G401 (cell line): Measurements from ENCODE around the gene NPBWR2. TPM values are rescaled to one million over a fixed set of nuclear protein-coding genes. Genes with fewer than 3 reads are reported as not detected.
"Not testable (repeated sequence)": the region's sequence is repeated elsewhere in the genome, so short reads cannot be mapped to it uniquely, and the experiment has no call there.

ENCODE experiments used
- DNase-seq: peaks from one replicate; pipeline ENCODE4 v3.0.0-alpha.2; 2015; ENCODE audit warnings: low spot score
- in situ Hi-C: cut with HindIII; loops from 2 replicates; pipeline ENCODE4 v1.10.0; 2016; ENCODE audit warnings: low sequenced_read_pairs, mixed read lengths
- total RNA-seq: library from RNA; depleted of rRNA; stranded (reverse); fragments of >200 nt; shearing (Covaris generic); gene quantifications from 2 replicates; pipeline ENCODE4 v1.2.3, GENCODE V29; 2014

NPBWR2 gene
- total RNA-seq, 1 experiment from 2014 or later, result not detected

DNA sequence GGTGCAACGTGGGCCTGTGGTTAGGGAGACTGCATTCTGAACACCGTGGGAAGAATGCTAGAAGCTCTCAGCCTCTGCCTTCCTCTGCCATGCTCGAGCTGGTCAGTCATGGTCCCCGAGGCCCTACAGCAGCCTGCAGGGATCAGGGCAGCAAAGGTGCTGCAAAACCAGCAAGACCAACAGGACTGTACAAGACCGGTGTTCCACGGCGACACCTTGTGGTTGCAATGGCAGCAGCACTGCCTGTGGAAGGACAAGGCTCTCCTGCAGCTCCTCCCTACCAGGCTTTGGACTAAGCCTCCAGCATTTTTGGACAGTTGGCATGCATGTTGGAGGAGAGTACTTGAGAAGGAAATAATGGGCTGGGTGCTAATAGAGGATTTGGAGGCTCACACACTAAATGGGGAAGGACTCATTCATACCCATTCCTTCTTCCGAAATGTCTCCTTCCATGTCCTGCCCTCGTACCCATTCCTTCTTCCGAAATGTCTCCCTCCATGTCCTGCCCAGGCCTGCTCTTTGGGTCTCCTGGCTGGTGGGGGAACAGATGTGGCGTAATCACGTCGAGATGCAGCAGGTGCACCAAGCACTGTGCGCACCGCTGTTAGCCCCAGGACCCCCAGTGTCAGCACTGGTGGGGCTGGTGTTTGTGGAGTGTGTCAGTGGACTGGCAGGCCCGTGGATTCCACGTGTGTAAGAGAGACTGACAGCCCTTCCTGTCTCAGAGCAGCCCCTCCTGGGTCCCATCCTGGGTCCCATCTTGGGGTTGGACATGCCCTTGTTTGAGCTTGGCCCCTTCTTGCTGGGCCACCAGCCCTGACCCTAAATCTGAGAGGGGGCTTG lies 38.3 kb upstream of the NPBWR2 start:
- DNase-seq, result no peak
- in situ Hi-C loops, result no loop called here

DNA sequence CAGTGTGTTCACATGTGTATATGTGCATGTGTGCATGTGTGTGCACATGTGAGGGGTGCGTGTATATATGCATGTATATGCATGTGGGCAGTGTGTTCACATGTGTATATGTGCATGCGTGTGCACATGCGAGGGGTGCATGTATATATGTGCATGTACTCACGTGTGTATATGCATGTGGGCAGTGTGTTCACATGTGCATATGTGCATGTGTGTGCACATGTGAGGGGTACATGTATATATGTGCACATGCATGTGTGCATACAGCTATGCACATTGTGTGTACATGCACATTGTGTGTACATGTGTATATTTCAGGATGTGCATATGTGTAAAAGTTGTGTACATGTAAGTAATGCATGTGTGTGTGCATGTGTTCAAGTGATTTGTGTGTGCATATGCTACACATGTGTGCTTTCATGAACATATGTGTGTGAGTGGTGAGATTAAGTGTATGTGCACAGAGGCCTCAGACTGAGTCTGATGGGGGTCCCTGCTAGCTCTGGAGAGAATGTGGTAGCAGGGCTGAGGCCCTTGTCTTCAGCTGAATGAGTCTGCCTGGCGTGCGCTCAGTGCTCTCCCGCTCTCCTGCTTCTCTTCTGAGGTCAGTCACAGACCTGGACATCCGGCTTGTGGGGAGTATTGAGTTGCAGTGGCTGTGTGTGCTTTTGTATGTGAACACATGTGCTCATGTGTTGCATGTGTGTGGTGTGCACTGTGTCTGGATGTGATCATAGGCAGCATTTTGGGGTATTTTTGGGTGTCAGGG lies 37.0 kb upstream of the NPBWR2 start:
- no peak for DNase-seq
- in situ Hi-C loops, result no loop called here

- in situ Hi-C loops, result no loop called here
- DNase-seq, result no peak
Observed at GRCh38 chr20:64143018-64143801, 35.8 kb upstream of the NPBWR2 start.

- DNase-seq, result no peak
- in situ Hi-C loops, result no loop called here
Observed at GRCh38 chr20:64142590-64142989, 35.2 kb upstream of the NPBWR2 start.

- in situ Hi-C loops, result no loop called here
- DNase-seq, result no peak
Observed at GRCh38 chr20:64140956-64141355, 33.6 kb upstream of the NPBWR2 start.

DNA sequence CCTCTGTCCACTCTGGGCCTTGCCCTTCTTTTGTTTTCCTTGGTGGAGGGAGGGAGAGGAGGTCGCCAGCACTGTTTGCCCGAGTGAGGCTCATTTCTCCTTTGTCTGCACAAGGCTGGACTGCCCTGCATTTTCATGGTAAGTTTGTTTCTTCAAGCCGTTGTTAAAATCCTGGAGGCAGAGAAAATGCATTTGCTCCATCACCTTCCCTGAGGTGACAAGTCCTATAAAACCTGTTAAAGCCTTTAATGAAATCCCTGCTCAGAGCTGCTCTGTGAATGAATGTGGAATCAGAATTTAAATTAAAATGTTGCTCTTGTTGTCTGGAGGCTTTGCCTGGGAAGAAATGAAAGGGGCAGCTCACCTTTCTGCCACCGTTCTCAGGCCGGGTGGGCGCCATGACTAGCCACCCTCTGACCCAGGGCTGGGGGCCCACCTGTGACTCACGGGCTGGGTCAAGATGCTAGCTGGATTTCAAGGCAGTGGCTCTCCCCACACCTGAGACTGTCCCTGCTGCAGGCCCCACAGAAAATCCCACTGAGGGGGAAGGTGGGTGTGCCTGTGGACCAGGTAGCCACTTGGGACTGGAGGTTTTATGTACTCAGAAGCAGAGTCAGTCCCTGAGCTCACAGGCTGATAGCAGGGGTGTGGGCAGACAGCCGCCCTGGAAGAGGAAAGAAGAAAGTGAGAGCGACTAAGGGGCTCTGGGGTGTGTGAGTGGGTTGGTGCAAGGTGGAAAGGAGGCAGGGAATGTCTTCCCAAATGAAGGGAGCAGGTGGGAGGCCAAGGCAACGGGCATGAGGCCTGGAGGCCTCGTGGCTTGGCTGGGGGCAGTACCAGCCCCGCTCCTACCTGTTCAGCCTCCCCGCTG lies 32.9 kb upstream of the NPBWR2 start:
- DNase-seq, result no peak
- in situ Hi-C loops, result no loop called here

GRCh38 chr20:64139199-64140060 lies 32.1 kb upstream of the NPBWR2 start:
- in situ Hi-C loops, result no loop called here
- DNase-seq, result no peak

- no peak for DNase-seq
- in situ Hi-C loops, result no loop called here
Observed at GRCh38 chr20:64138276-64138815, 31.0 kb upstream of the NPBWR2 start.

GRCh38 chr20:64137598-64138031 lies 30.2 kb upstream of the NPBWR2 start:
- in situ Hi-C loops, result no loop called here
- DNase-seq, result no peak

DNA sequence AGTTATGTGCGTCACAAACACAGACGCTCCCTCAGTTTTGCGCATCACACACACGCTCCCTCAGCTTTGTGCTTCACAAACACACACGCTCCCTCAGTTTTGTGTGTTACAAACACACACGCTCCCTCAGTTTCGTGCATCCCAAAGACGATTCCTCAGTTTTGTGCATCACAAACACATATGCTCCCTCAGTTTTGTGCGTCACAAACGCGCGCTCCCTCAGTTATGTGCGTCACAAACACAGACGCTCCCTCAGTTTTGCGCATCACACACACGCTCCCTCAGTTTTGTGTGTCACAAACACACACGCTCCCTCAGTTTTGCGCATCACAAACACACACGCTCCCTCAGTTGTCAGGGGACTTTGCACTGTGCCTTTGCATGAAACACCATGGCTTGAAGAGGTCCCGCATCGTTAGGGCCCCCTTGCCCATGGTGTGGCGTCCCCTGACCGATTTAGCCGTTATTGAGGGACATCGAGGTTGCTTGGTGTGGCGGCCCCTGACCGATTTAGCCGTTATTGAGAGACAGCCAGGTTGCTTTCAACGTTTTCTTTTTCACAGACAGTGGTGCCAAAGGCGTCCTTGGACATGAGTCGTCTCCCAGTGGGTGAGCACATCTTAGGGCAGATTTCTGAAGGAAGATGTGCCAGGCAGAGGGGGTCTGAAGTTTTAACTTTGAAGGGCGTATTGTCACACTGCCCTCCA lies 28.8 kb upstream of the NPBWR2 start:
- DNase-seq, result no peak
- in situ Hi-C loops, result no loop called here

DNA sequence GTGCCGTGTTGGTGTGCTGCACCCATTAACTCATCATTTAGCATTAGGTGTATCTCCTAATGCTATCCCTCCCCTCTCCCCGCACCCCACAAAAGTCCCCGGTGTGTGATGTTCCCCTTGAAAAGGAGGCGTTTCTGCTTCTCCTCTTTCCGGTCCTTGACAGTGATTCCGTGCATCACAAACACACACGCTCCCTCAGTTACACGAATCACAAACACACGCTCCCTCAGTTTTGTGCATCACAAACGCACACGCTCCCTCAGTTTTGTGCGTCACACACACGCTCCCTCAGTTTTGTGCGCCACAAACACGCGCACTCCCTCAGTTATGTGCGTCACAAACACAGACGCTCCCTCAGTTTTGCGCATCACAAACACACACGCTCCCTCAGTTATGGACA lies 27.4 kb upstream of the NPBWR2 start:
- in situ Hi-C loops, DNase-seq: not testable (repeated sequence)

DNA sequence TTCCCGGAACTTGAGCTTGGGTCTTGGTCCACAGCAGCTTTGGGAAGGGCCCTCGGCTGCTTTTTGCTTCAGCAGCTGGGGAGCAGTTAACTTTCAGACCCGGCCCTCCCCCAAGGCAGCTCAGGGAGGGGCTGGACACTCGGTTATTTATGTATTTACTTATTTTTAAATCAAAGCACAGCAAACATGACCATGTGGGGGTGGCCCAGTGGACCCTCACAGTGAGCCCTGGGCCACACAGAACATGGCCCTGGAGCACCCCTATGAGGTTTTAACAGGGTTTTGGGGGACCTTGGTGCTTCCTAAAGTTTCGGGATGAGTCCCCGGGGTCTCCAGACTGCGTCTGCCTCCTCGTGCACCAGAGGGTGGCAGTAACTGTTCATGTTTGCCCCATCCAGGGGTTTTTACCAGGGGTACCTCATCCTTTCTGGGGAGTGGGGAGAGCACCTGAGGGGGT lies 26.6 kb upstream of the NPBWR2 start:
- no peak for DNase-seq

DNA sequence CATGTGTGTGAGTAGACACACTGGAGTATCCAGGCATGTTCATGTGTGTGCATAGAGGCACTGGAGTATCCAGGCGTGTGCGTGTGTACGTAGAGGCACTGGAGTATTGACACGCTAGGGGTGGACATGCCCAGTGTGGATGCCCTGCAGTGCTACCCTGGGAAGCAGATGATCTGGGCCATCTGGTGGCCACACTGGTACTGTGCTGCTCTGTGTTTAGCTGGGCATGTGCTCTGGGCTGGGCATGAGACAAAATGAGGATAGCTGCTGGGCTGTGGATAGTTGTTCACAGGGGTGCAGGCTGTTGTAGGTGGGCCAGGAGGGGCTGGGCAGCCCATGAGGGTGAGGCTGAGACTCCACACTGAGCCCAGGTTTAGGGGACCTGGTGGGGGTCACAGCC lies 24.0 kb upstream of the NPBWR2 start:
- in situ Hi-C loops, result no loop called here
- peak; percentile 77 for DNase-seq

More for the DNA sequence above, 26.6 kb upstream of the NPBWR2 start:
- in situ Hi-C loops, result no loop called here

DNA sequence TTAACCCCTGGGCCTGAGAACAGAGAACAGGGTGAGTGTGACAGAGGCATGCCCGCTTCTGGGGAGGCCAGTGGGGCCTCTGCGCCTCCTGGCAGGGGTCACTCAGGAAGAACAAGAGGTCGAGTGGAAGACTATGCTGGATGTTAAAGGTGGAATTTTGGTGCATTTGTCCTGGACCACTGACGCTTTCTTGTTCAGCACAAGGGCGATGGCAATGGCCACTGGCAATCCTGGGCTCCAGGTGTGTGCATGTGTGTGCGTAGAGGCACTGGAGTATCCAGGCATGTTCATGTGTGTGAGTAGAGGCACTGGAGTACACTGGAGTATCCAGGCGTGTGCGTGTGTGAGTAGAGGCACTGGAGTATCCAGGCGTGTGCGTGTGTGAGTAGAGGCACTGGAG lies 23.5 kb upstream of the NPBWR2 start:
- in situ Hi-C loops, result no loop called here

GRCh38 chr20:64130271-64130670 lies 22.9 kb upstream of the NPBWR2 start:
- DNase-seq, result no peak
- in situ Hi-C loops, result no loop called here

More for the DNA sequence above, 23.5 kb upstream of the NPBWR2 start:
- no peak for DNase-seq

DNA sequence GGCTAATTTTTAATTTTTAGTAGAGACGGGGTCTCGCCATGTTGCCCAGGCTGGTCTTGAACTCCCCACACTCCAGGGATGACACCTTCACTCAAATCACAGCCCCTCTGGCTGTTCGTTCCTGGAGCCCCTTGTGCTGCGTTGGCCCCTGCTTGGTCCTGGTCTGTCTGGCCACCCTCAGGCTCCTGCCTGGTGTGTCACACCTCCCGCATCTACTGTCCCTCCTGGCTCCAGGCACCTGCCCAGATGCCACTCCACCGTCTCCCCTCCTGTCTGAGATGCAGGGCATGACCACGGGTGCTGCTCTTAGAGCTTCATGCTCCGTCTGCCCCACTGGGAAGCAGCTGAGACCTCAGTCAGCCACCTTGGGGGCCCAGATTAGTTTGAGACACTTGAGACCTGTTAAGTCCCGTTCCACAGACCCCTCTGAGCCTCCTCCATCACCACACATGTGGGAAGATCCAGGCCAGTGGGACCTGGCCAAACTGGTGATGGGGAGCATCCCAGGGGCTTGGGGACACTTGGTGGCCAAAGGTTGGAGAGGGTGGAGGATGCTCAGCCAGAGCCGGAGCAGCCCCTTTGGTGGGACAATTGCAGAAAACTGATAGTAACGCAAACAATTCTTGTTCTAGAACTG lies 21.9 kb upstream of the NPBWR2 start:
- no peak for DNase-seq
- in situ Hi-C loops, result no loop called here
